IPS-15b (cell line): ENCODE data around the gene ZC3H8.

Experiments used
- H3K27me3 ChIP-seq: one replicate; pipeline ENCODE4 v1.6.1; 2013; ENCODE audit warnings: low read length; ENCODE audit not compliant: control insufficient read depth, insufficient read depth
- H3K36me3 ChIP-seq: one replicate; pipeline ENCODE4 v1.6.1; 2013; ENCODE audit warnings: low read length; ENCODE audit not compliant: control insufficient read depth, insufficient read depth
- H3K4me1 ChIP-seq: one replicate; pipeline ENCODE4 v1.6.1; 2013; ENCODE audit warnings: mild to moderate bottlenecking, low read length; ENCODE audit not compliant: control insufficient read depth, insufficient read depth
- H3K4me3 ChIP-seq: one replicate; pipeline ENCODE4 v1.5.1; 2013; ENCODE audit warnings: low read depth, low read length
- H3K9ac ChIP-seq: one replicate; pipeline ENCODE4 v1.6.1; 2013; ENCODE audit warnings: low read depth, mild to moderate bottlenecking, low read length
- H3K9me3 ChIP-seq: one replicate; pipeline ENCODE4 v1.6.1; 2013; ENCODE audit warnings: mild to moderate bottlenecking, low read length; ENCODE audit not compliant: control insufficient read depth, insufficient read depth

The ZC3H8 gene

GRCh38 chr2:112170495-112170894, 84.3 kb downstream of the ZC3H8 start:
- Histone ChIP-seq H3K9me3 (no peaks in the 10 kb centered on the region), H3K9ac (no peak overlapping the region), H3K4me3 (no peak overlapping the region), H3K4me1 (no peaks in the 10 kb centered on the region), H3K27me3 (peaks cover 2% of the 10 kb centered on the region), H3K36me3 (no peaks in the 10 kb centered on the region)

GRCh38 chr2:112168422-112169124, 86.3 kb downstream of the ZC3H8 start:
- H3K4me3 ChIP-seq = no peak overlapping the region
- H3K27me3 ChIP-seq = peaks cover 2% of the 10 kb centered on the region
- no peaks in the 10 kb centered on the region for H3K9me3 ChIP-seq
- no peak overlapping the region for H3K9ac ChIP-seq
- no peaks in the 10 kb centered on the region for H3K4me1 ChIP-seq
- H3K36me3 ChIP-seq = no peaks in the 10 kb centered on the region

GRCh38 chr2:112166806-112167499, 87.9 kb downstream of the ZC3H8 start:
- H3K9ac ChIP-seq = no peak overlapping the region
- H3K4me3 ChIP-seq = no peak overlapping the region
- H3K4me1 ChIP-seq = no peaks in the 10 kb centered on the region
- peaks cover 2% of the 10 kb centered on the region for H3K27me3 ChIP-seq
- no peaks in the 10 kb centered on the region for H3K36me3 ChIP-seq
- no peaks in the 10 kb centered on the region for H3K9me3 ChIP-seq

GRCh38 chr2:112165296-112165695, 89.5 kb downstream of the ZC3H8 start:
- Histone ChIP-seq H3K9ac (no peak overlapping the region), H3K4me1 (no peaks in the 10 kb centered on the region), H3K9me3 (no peaks in the 10 kb centered on the region), H3K36me3 (no peaks in the 10 kb centered on the region), H3K4me3 (no peak overlapping the region), H3K27me3 (peaks cover 2% of the 10 kb centered on the region)

GRCh38 chr2:112164876-112165275, 90.0 kb downstream of the ZC3H8 start:
- Histone ChIP-seq H3K4me1 (no peaks in the 10 kb centered on the region), H3K4me3 (no peak overlapping the region), H3K27me3 (peaks cover 2% of the 10 kb centered on the region), H3K9ac (no peak overlapping the region), H3K36me3 (no peaks in the 10 kb centered on the region), H3K9me3 (no peaks in the 10 kb centered on the region)

- Histone ChIP-seq H3K4me1 (no peaks in the 10 kb centered on the region), H3K36me3 (no peaks in the 10 kb centered on the region), H3K9me3 (no peaks in the 10 kb centered on the region), H3K9ac (no peak overlapping the region), H3K4me3 (no peak overlapping the region), H3K27me3 (peaks cover 2% of the 10 kb centered on the region)
These were observed 91.3 kb downstream of the ZC3H8 start for GRCh38 chr2:112163541-112163981.

- Histone ChIP-seq H3K27me3 (peaks cover 2% of the 10 kb centered on the region), H3K9me3 (no peaks in the 10 kb centered on the region), H3K4me3 (no peak overlapping the region), H3K4me1 (no peaks in the 10 kb centered on the region), H3K9ac (no peak overlapping the region), H3K36me3 (no peaks in the 10 kb centered on the region)
These were observed 91.9 kb downstream of the ZC3H8 start for GRCh38 chr2:112162956-112163355.

- Histone ChIP-seq H3K27me3 (peaks cover 2% of the 10 kb centered on the region), H3K9me3 (no peaks in the 10 kb centered on the region), H3K4me1 (no peaks in the 10 kb centered on the region), H3K9ac (no peak overlapping the region), H3K4me3 (no peak overlapping the region), H3K36me3 (no peaks in the 10 kb centered on the region)
These were observed 92.5 kb downstream of the ZC3H8 start for GRCh38 chr2:112162341-112162740.
